ENCODE measurements around the gene POTED.
"Not testable (repeated sequence)": the region's sequence is repeated elsewhere in the genome, so short reads cannot be mapped to it uniquely, and the experiment has no call there.

GRCh38 chr21:13651746-13652145 lies 42.2 kb downstream of the POTED start:
- TF ChIP-seq PATZ1 (CRISPR knock-in tag; IDR thresholded peaks at IDR 0.05; ENCODE audit: borderline replicate concordance); ARNTL (CRISPR knock-in tag; IDR thresholded peaks at IDR 0.05; ENCODE audit: borderline replicate concordance, low read depth); ZFP30 (CRISPR knock-in tag; IDR thresholded peaks at IDR 0.05); ZNF565 (CRISPR knock-in tag; conservative IDR thresholded peaks at IDR 0.05; ENCODE audit: low read depth); ESRRG (CRISPR knock-in tag; IDR thresholded peaks at IDR 0.05): not testable (repeated sequence)
